Activated naive CD8-positive, alpha-beta T cell (primary cell): ENCODE results near the gene CLDN3.

Experiments
- H3K27ac Mint-ChIP-seq: one replicate; pipeline ENCODE4 v1.8.0; 2021; ENCODE audit warnings: mixed read lengths
- H3K27me3 Mint-ChIP-seq: one replicate; pipeline ENCODE4 v1.8.0; 2021; ENCODE audit warnings: mixed read lengths
- H3K36me3 Mint-ChIP-seq: one replicate; pipeline ENCODE4 v1.8.0; 2021; ENCODE audit warnings: mixed read lengths
- H3K4me1 Mint-ChIP-seq: one replicate; pipeline ENCODE4 v1.8.0; 2021; ENCODE audit warnings: low read depth, mixed read lengths
- H3K4me3 Mint-ChIP-seq: one replicate; pipeline ENCODE4 v1.8.0; 2021; ENCODE audit warnings: mild to moderate bottlenecking, mixed read lengths
- H3K9me3 Mint-ChIP-seq: one replicate; pipeline ENCODE4 v1.8.0; 2021; ENCODE audit warnings: low read depth, mixed read lengths

The CLDN3 gene

GRCh38 chr7:73749931-73750776, 19.9 kb downstream of the CLDN3 start:
- H3K27ac Mint-ChIP-seq = no peak overlapping the region
- no peaks in the 10 kb centered on the region for H3K4me1 Mint-ChIP-seq
- no peak overlapping the region for H3K4me3 Mint-ChIP-seq
- no peaks in the 10 kb centered on the region for H3K9me3 Mint-ChIP-seq
- H3K36me3 Mint-ChIP-seq = peaks cover 3% of the 10 kb centered on the region
- peaks cover 9% of the 10 kb centered on the region for H3K27me3 Mint-ChIP-seq

- Mint-ChIP-seq H3K9me3 (no peaks in the 10 kb centered on the region), H3K27me3 (peaks cover 4% of the 10 kb centered on the region), H3K27ac (no peak overlapping the region), H3K4me3 (no peak overlapping the region), H3K36me3 (peaks cover 3% of the 10 kb centered on the region), H3K4me1 (no peaks in the 10 kb centered on the region)
Measured at GRCh38 chr7:73746378-73746777, 23.7 kb downstream of the CLDN3 start.

- H3K27ac Mint-ChIP-seq = no peak overlapping the region
- no peak overlapping the region for H3K4me3 Mint-ChIP-seq
- H3K9me3 Mint-ChIP-seq = no peaks in the 10 kb centered on the region
- no peaks in the 10 kb centered on the region for H3K27me3 Mint-ChIP-seq
- no peaks in the 10 kb centered on the region for H3K4me1 Mint-ChIP-seq
- no peaks in the 10 kb centered on the region for H3K36me3 Mint-ChIP-seq
Measured at GRCh38 chr7:73742753-73743641, 27.1 kb downstream of the CLDN3 start.

- no peak overlapping the region for H3K27ac Mint-ChIP-seq
- no peaks in the 10 kb centered on the region for H3K27me3 Mint-ChIP-seq
- peaks cover 6% of the 10 kb centered on the region for H3K4me1 Mint-ChIP-seq
- H3K9me3 Mint-ChIP-seq = no peaks in the 10 kb centered on the region
- H3K36me3 Mint-ChIP-seq = no peaks in the 10 kb centered on the region
- no peak overlapping the region for H3K4me3 Mint-ChIP-seq
Measured at GRCh38 chr7:73742338-73742752, 27.7 kb downstream of the CLDN3 start.

- peaks cover 6% of the 10 kb centered on the region for H3K4me1 Mint-ChIP-seq
- no peaks in the 10 kb centered on the region for H3K9me3 Mint-ChIP-seq
- H3K27ac Mint-ChIP-seq = no peak overlapping the region
- H3K36me3 Mint-ChIP-seq = no peaks in the 10 kb centered on the region
- no peaks in the 10 kb centered on the region for H3K27me3 Mint-ChIP-seq
- no peak overlapping the region for H3K4me3 Mint-ChIP-seq
Measured at GRCh38 chr7:73741600-73741999, 28.5 kb downstream of the CLDN3 start.

- Mint-ChIP-seq H3K4me1 (peaks cover 6% of the 10 kb centered on the region), H3K36me3 (no peaks in the 10 kb centered on the region), H3K27ac (no peak overlapping the region), H3K27me3 (no peaks in the 10 kb centered on the region), H3K4me3 (no peak overlapping the region), H3K9me3 (no peaks in the 10 kb centered on the region)
Measured at GRCh38 chr7:73740771-73741170, 29.3 kb downstream of the CLDN3 start.

GRCh38 chr7:73740212-73740611, 29.9 kb downstream of the CLDN3 start:
- H3K27me3 Mint-ChIP-seq = no peaks in the 10 kb centered on the region
- H3K36me3 Mint-ChIP-seq = no peaks in the 10 kb centered on the region
- H3K9me3 Mint-ChIP-seq = no peaks in the 10 kb centered on the region
- no peak overlapping the region for H3K27ac Mint-ChIP-seq
- peak overlapping the region; percentile 46 for H3K4me3 Mint-ChIP-seq
- peaks cover 6% of the 10 kb centered on the region for H3K4me1 Mint-ChIP-seq

GRCh38 chr7:73739387-73739767, 30.7 kb downstream of the CLDN3 start:
- Mint-ChIP-seq H3K36me3 (no peaks in the 10 kb centered on the region), H3K4me3 (peak overlapping the region; percentile 92), H3K27me3 (no peaks in the 10 kb centered on the region), H3K9me3 (no peaks in the 10 kb centered on the region), H3K27ac (peak overlapping the region; percentile 22), H3K4me1 (peaks cover 12% of the 10 kb centered on the region)

GRCh38 chr7:73738612-73739386, 31.3 kb downstream of the CLDN3 start, which contains the start of gene ABHD11:
Gene ABHD11 (minus strand): TSS chr7:73738802. CDS start chr7:73738770, 32 bp downstream.
- Mint-ChIP-seq H3K9me3 (no peaks in the 10 kb centered on the region), H3K4me1 (peaks cover 12% of the 10 kb centered on the region), H3K4me3 (peak within 1 kb of the TSS; percentile 92)

GRCh38 chr7:73738220-73738611, 31.9 kb downstream of the CLDN3 start:
- H3K4me3 Mint-ChIP-seq = peak overlapping the region; percentile 92
- H3K27me3 Mint-ChIP-seq = no peaks in the 10 kb centered on the region
- no peaks in the 10 kb centered on the region for H3K9me3 Mint-ChIP-seq
- peak overlapping the region; percentile 90 for H3K27ac Mint-ChIP-seq
- no peaks in the 10 kb centered on the region for H3K36me3 Mint-ChIP-seq
- H3K4me1 Mint-ChIP-seq = peaks cover 12% of the 10 kb centered on the region

More at GRCh38 chr7:73738612-73739386, 31.3 kb downstream of the CLDN3 start, which contains the start of gene ABHD11:
- Mint-ChIP-seq H3K27me3 (no peaks in the 10 kb centered on the region), H3K27ac (peak within 1 kb of the TSS; percentile 90), H3K36me3 (no peaks in the 10 kb centered on the region)

- no peaks in the 10 kb centered on the region for H3K9me3 Mint-ChIP-seq
- H3K27me3 Mint-ChIP-seq = no peaks in the 10 kb centered on the region
- H3K4me1 Mint-ChIP-seq = peaks cover 12% of the 10 kb centered on the region
- H3K27ac Mint-ChIP-seq = peak overlapping the region; percentile 90
- no peaks in the 10 kb centered on the region for H3K36me3 Mint-ChIP-seq
- peak overlapping the region; percentile 92 for H3K4me3 Mint-ChIP-seq
Measured at GRCh38 chr7:73737491-73738219, 32.4 kb downstream of the CLDN3 start.

- H3K36me3 Mint-ChIP-seq = no peaks in the 10 kb centered on the region
- no peaks in the 10 kb centered on the region for H3K27me3 Mint-ChIP-seq
- H3K4me1 Mint-ChIP-seq = peaks cover 12% of the 10 kb centered on the region
- peak overlapping the region; percentile 92 for H3K4me3 Mint-ChIP-seq
- no peaks in the 10 kb centered on the region for H3K9me3 Mint-ChIP-seq
- no peak overlapping the region for H3K27ac Mint-ChIP-seq
Measured at GRCh38 chr7:73736885-73737284, 33.2 kb downstream of the CLDN3 start.

GRCh38 chr7:73735528-73735905, 34.6 kb downstream of the CLDN3 start:
- peaks cover 12% of the 10 kb centered on the region for H3K4me1 Mint-ChIP-seq
- H3K4me3 Mint-ChIP-seq = no peak overlapping the region
- no peaks in the 10 kb centered on the region for H3K27me3 Mint-ChIP-seq
- no peaks in the 10 kb centered on the region for H3K36me3 Mint-ChIP-seq
- no peaks in the 10 kb centered on the region for H3K9me3 Mint-ChIP-seq
- H3K27ac Mint-ChIP-seq = no peak overlapping the region
